Measurements from ENCODE around the gene ACAA1. TPM values are rescaled to one million over a fixed set of nuclear protein-coding genes. Genes with fewer than 3 reads are reported as not detected.

The ACAA1 gene
- total RNA-seq, 1 experiment from 2014 or later = 49.0 TPM

DNA sequence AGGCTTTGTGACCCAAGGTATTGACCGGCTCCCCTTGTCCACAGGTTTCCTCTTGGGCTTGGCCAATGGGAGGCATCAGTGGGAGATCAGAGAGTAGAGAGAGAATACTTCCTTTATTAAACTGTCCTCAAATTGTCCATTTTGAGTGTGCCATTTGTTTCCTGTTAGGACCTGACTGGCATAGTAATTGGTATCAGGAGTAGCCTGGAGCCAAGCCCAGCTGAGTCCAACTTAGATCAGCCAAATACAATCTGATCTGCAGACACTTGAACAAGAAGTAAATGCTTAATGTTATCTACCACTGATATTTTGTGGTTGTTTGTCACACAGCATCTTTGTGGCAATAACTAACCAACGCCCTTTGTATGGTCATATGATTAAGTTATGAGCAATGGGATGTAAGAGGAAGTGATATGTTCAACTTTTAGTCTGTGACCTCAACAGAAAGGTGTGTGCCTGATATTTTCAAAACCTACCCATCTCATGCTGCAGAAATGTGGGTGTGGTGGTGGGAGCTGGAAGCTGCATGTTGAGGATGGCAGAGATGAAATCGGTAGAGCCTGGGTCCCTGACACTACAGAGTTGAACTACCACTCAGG is 14.8 kb upstream of the ACAA1 start (continued):
- no peak for TF ChIP-seq EZH2phosphoT487 (IDR thresholded peaks at IDR 0.05; ENCODE audit: borderline replicate concordance)
- TF ChIP-seq ZBTB33 (IDR thresholded peaks at IDR 0.05; ENCODE audit: extremely low read depth, insufficient replicate concordance, low read length) = no peak
- TF ChIP-seq ZFX (IDR thresholded peaks at IDR 0.05) = no peak
- no peak for TF ChIP-seq ELF1 (IDR thresholded peaks at IDR 0.05; ENCODE audit: borderline replicate concordance, low read depth)
- TF ChIP-seq SRF (IDR thresholded peaks at IDR 0.05; ENCODE audit: low read depth) = no peak
- no peak for TF ChIP-seq POLR2AphosphoS5 (IDR thresholded peaks at IDR 0.05; ENCODE audit: low read depth, low read length)

DNA sequence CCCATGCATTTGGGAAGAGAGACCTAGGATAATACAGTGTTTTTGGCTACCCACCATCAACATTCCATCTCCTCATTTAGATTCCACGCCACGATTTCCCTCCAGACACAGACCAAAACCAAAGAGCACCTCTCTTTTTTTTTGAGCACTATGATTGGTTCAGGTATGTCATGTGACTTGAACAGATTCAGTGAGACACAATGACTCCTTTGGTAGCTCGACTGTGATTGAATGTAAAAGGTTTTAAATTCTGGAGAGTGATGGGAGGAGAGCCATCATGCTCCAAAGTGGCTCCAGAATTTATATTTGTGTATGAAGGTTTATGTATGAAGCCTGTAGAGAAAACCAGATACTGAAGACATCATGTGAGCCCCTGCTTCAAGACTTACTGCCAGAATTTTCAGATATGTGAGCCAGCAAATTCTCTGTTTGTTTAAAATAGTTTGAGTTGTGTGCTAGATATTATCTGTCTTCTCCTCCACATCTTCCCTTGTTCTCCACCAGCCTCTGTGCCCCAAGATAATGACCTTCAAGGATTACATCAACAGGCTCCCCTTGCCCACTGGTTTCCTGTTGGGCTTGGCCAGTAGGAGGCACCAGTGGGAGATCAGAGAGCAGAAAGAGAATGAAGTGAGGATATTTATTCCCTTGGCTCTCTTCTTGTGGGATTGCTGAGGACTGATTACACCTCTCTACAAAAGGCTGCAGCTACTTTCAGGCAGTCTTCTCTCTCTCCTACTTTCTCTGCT is 14.0 kb upstream of the ACAA1 start:
- H3K79me2 ChIP-seq (ENCODE audit: insufficient read depth, low read length) = no peaks in the 10 kb centered on the region
- no peak overlapping the region for H3K4me2 ChIP-seq (ENCODE audit: low read length)
- H3K9me3 ChIP-seq (ENCODE audit: control insufficient read depth in 1 of 2, insufficient read depth in 1 of 2, low read depth in 1 of 2, low read length in 2 of 2) = peaks cover 0 to 9% of the 10 kb centered on the region in 2 experiments; a peak in 1 of 4 replicates
- TF ChIP-seq CTCF (IDR thresholded peaks at IDR 0.05 in 2 of 3, conservative IDR thresholded peaks at IDR 0.05 in 1 of 3; ENCODE audit: borderline replicate concordance in 1 of 3, insufficient read depth in 1 of 3, low read depth in 2 of 3, low read length in 2 of 3) (peak in 2 of 3 experiments; percentile 26 to 36; a peak in 3 of 6 replicates), ZFX (IDR thresholded peaks at IDR 0.05) (no peak)
- H3K4me3 ChIP-seq (replicated peaks in 1 of 2; ENCODE audit: low read depth in 1 of 2, low read length in 2 of 2) = no peak overlapping the region
- peaks cover 6 to 27% of the 10 kb centered on the region in 2 experiments; a peak in 2 of 4 replicates for H3K4me1 ChIP-seq (ENCODE audit: control insufficient read depth in 1 of 2, insufficient read depth in 2 of 2, low read length in 2 of 2)
- no peaks in the 10 kb centered on the region for H4K20me1 ChIP-seq (ENCODE audit: insufficient read depth)
- H3K27ac ChIP-seq (ENCODE audit: low read depth, low read length) = no peak overlapping the region
- DNase-seq (ENCODE audit: low read depth, low spot score) (no peak), ATAC-seq (peak; percentile 54)
- no peaks in the 10 kb centered on the region for H3K36me3 ChIP-seq (ENCODE audit: control insufficient read depth in 1 of 2, insufficient read depth in 2 of 2, low read length in 2 of 2)
- BruUV-seq (replicated peaks) = no TSS peak
- ChIA-PET CTCF (no interaction called here), RAD21 (ENCODE audit: low non-redundant PET in 1 of 2, low total read pairs in 2 of 2, uncharacterized antibody in 2 of 2, unreplicated experiment in 2 of 2) (no interaction called here), POLR2A (interaction anchor here (1.5 kb wide), 1 partner anchor 14 kb away, joined by 3 read pairs; the partner anchor contains the start of gene ACAA1)
- peak overlapping the region; percentile 1 for H2AFZ ChIP-seq (ENCODE audit: low read depth, low read length, poor library complexity, severe bottlenecking)
- intact Hi-C loops (cut with micrococcal nuclease) = no loop called here
- H3K9me2 ChIP-seq (ENCODE audit: insufficient read depth) = no peaks in the 10 kb centered on the region
- H3K27me3 ChIP-seq (ENCODE audit: insufficient read depth, low read length) = no peaks in the 10 kb centered on the region
- H3K9ac ChIP-seq (ENCODE audit: low read length) = no peak overlapping the region
